Vagina (tissue), 2 donors: ENCODE measurements around the gene EPC2.

Experiments used
- CTCF ChIP-seq, 3 experiments: fragments of 450-650 bp in 2 of 3; fragments of 200-600 bp in 1 of 3; sonication (generic) in 1 of 3; IDR thresholded peaks; one replicate each; pipeline ENCODE4 v1.5.1; 2017 to 2019; ENCODE audit warnings: antibody characterized with exemption in 3 of 3, mild to moderate bottlenecking in 2 of 3, moderate library complexity in 2 of 3
- POLR2A ChIP-seq, 2 donors: fragments of 450-650 bp; IDR thresholded peaks; one replicate each; pipeline ENCODE4 v1.6.1; 2017; ENCODE audit warnings: antibody characterized with exemption in 2 of 2, mild to moderate bottlenecking in 2 of 2, moderate library complexity in 2 of 2
- POLR2AphosphoS5 ChIP-seq, 2 donors: sonication (generic); formaldehyde crosslinking; IDR thresholded peaks; one replicate each; pipeline ENCODE4 v1.9.0; 2017; ENCODE audit warnings: antibody characterized with exemption in 2 of 2, mild to moderate bottlenecking in 2 of 2, low read depth in 1 of 2; ENCODE audit not compliant: insufficient read depth in 1 of 2

GRCh38 chr2:148764815-148765214 is 120.3 kb downstream of the EPC2 start:
- TF ChIP-seq CTCF (IDR thresholded peaks at IDR 0.05) (no peak), POLR2AphosphoS5 (IDR thresholded peaks at IDR 0.05; ENCODE audit: insufficient read depth in 1 of 2, low read depth in 1 of 2) (no peak), POLR2A (IDR thresholded peaks at IDR 0.05) (no peak)
